Naive B cell (primary cell): ENCODE measurements around the gene CD80. TPM values are rescaled to one million over a fixed set of nuclear protein-coding genes. Genes with fewer than 3 reads are reported as not detected.
A peak's percentile ranks its signal among the peaks of the same experiment; 100 is the strongest.
"Not testable (repeated sequence)": the region's sequence is repeated elsewhere in the genome, so short reads cannot be mapped to it uniquely, and the experiment has no call there.

ENCODE experiments used
- ATAC-seq, 2 donors: fragments of 150-1000 bp; cut with Tn5 transposase; 2 replicates each; pipeline ENCODE4 v1.10.0; 2021; ENCODE audit warnings: low read depth in 2 of 2, mild to moderate bottlenecking in 2 of 2, moderate library complexity in 2 of 2
- DNase-seq: peaks from one replicate; pipeline ENCODE4 v3.0.0; 2022
- H3K27ac Mint-ChIP-seq, 6 donors: one replicate each; pipeline ENCODE4 v1.8.0; 2020 to 2022; ENCODE audit warnings: mild to moderate bottlenecking in 6 of 6, mixed read lengths in 6 of 6, moderate library complexity in 5 of 6, inconsistent platforms in 2 of 6
- H3K27me3 Mint-ChIP-seq, 3 donors: one replicate each; pipeline ENCODE4 v1.8.0; 2021 to 2022; ENCODE audit warnings: mixed read lengths in 3 of 3, mild to moderate bottlenecking in 1 of 3
- H3K36me3 Mint-ChIP-seq, 2 donors: one replicate each; pipeline ENCODE4 v1.8.0; 2020 to 2022; ENCODE audit warnings: mixed read lengths in 2 of 2, inconsistent platforms in 1 of 2, mild to moderate bottlenecking in 1 of 2
- H3K4me1 Mint-ChIP-seq, 3 donors: one replicate each; pipeline ENCODE4 v1.8.0; 2020 to 2022; ENCODE audit warnings: mixed read lengths in 3 of 3, inconsistent platforms in 1 of 3, mild to moderate bottlenecking in 1 of 3, moderate library complexity in 1 of 3
- H3K4me3 Mint-ChIP-seq, 8 donors: one replicate each; pipeline ENCODE4 v1.8.0; 2020 to 2022; ENCODE audit warnings: mild to moderate bottlenecking in 8 of 8, mixed read lengths in 8 of 8, moderate library complexity in 8 of 8, inconsistent platforms in 2 of 8
- H3K9me3 Mint-ChIP-seq, 7 donors: one replicate each; pipeline ENCODE4 v1.8.0; 2020 to 2022; ENCODE audit warnings: mixed read lengths in 7 of 7, mild to moderate bottlenecking in 5 of 7, inconsistent platforms in 2 of 7, moderate library complexity in 1 of 7
- polyA plus RNA-seq, 6 donors: library from polyadenylated mRNA; unstranded; fragments of 300-500 nt; fragmentation: Illumina TruSeq; gene quantifications; one replicate each; pipeline ENCODE4 v1.2.3, GENCODE V29; 2021; ENCODE audit warnings: low read depth in 6 of 6

The CD80 gene
- polyA plus RNA-seq, 6 donors from 2014 or later = 0.60 to 1.1 (median 0.94) TPM; not detected in 1

- Mint-ChIP-seq H3K9me3 (no peaks in the 10 kb centered on the region), H3K4me3 (no peak overlapping the region), H3K27me3 (peaks cover 0 to 18% (median 8%) of the 10 kb centered on the region in 3 donors), H3K36me3 (no peaks in the 10 kb centered on the region), H3K4me1 (peaks cover 0 to 8% (median 0%) of the 10 kb centered on the region in 3 donors), H3K27ac (no peak overlapping the region)
- no peak for DNase-seq
- no peak for ATAC-seq
These were observed 12.3 kb upstream of the CD80 start for GRCh38 chr3:119571688-119572087.

GRCh38 chr3:119571230-119571629, 11.8 kb upstream of the CD80 start:
- peaks cover 0 to 18% (median 8%) of the 10 kb centered on the region in 3 donors for H3K27me3 Mint-ChIP-seq
- H3K27ac Mint-ChIP-seq = no peak overlapping the region
- no peaks in the 10 kb centered on the region for H3K9me3 Mint-ChIP-seq
- no peak for DNase-seq
- no peak for ATAC-seq
- peaks cover 0 to 8% (median 0%) of the 10 kb centered on the region in 3 donors for H3K4me1 Mint-ChIP-seq
- no peak overlapping the region for H3K4me3 Mint-ChIP-seq
- H3K36me3 Mint-ChIP-seq = no peaks in the 10 kb centered on the region

- ATAC-seq (peak; percentile 27 to 33), DNase-seq (no peak)
- Mint-ChIP-seq H3K36me3 (no peaks in the 10 kb centered on the region), H3K4me1 (peaks cover 0 to 8% (median 0%) of the 10 kb centered on the region in 3 donors), H3K4me3 (no peak overlapping the region), H3K27me3 (peaks cover 0 to 18% (median 8%) of the 10 kb centered on the region in 3 donors), H3K27ac (peak overlapping the region in 1 of 6 donors; percentile 26), H3K9me3 (no peaks in the 10 kb centered on the region)
These were observed 10.8 kb upstream of the CD80 start for GRCh38 chr3:119570229-119570628.

- DNase-seq (no peak), ATAC-seq (no peak)
- Mint-ChIP-seq H3K36me3 (no peaks in the 10 kb centered on the region), H3K4me3 (peak overlapping the region in 1 of 8 donors; percentile 5), H3K27me3 (peaks cover 0 to 18% (median 8%) of the 10 kb centered on the region in 3 donors), H3K4me1 (peaks cover 0 to 8% (median 0%) of the 10 kb centered on the region in 3 donors), H3K9me3 (no peaks in the 10 kb centered on the region), H3K27ac (no peak overlapping the region)
These were observed 9.7 kb upstream of the CD80 start for GRCh38 chr3:119569156-119569555.

- DNase-seq, H3K9me3 Mint-ChIP-seq, H3K4me3 Mint-ChIP-seq, H3K36me3 Mint-ChIP-seq, ATAC-seq: not testable (repeated sequence)
- Mint-ChIP-seq H3K27me3 (peaks cover 0 to 11% (median 0%) of the 10 kb centered on the region in 3 donors), H3K27ac (peak overlapping the region in 1 of 6 donors; percentile 98), H3K4me1 (peaks cover 11 to 24% (median 20%) of the 10 kb centered on the region in 3 donors)
These were observed 3.9 kb upstream of the CD80 start for GRCh38 chr3:119563334-119563733.

- H3K36me3 Mint-ChIP-seq = no peaks in the 10 kb centered on the region
- H3K4me1 Mint-ChIP-seq = peaks cover 11 to 25% (median 24%) of the 10 kb centered on the region in 3 donors
- DNase-seq (peak; percentile 74), ATAC-seq (peak; percentile 77 to 81)
- no peaks in the 10 kb centered on the region for H3K9me3 Mint-ChIP-seq
- H3K27me3 Mint-ChIP-seq = peaks cover 0 to 5% (median 0%) of the 10 kb centered on the region in 3 donors
- peak overlapping the region; percentile 0 to 69 (median 45) for H3K4me3 Mint-ChIP-seq
- peak overlapping the region; percentile 94 to 99 (median 98) for H3K27ac Mint-ChIP-seq
These were observed 3.0 kb upstream of the CD80 start for GRCh38 chr3:119562307-119562961.

- H3K27ac Mint-ChIP-seq = peak overlapping the region; percentile 36 to 98 (median 86)
- peaks cover 26 to 47% (median 44%) of the 10 kb centered on the region in 3 donors for H3K4me1 Mint-ChIP-seq
- no peaks in the 10 kb centered on the region for H3K9me3 Mint-ChIP-seq
- no peaks in the 10 kb centered on the region for H3K36me3 Mint-ChIP-seq
- DNase-seq (no peak), ATAC-seq (no peak)
- peak overlapping the region in 3 of 8 donors; percentile 25 to 59 (median 35) for H3K4me3 Mint-ChIP-seq
- H3K27me3 Mint-ChIP-seq = no peaks in the 10 kb centered on the region
These were observed 746 bp upstream of the CD80 start for GRCh38 chr3:119560160-119560559.

GRCh38 chr3:119558626-119559317, 642 bp downstream of the CD80 start:
- Mint-ChIP-seq H3K9me3 (no peaks in the 10 kb centered on the region), H3K27me3 (no peaks in the 10 kb centered on the region), H3K27ac (peak overlapping the region in 5 of 6 donors; percentile 19 to 98 (median 93)), H3K36me3 (no peaks in the 10 kb centered on the region), H3K4me1 (peaks cover 34 to 57% (median 52%) of the 10 kb centered on the region in 3 donors), H3K4me3 (peak overlapping the region in 7 of 8 donors; percentile 29 to 65 (median 51))
- ATAC-seq (no peak), DNase-seq (no peak)

- Mint-ChIP-seq H3K27ac (peak overlapping the region in 3 of 6 donors; percentile 25 to 98 (median 89)), H3K4me1 (peaks cover 34 to 56% (median 51%) of the 10 kb centered on the region in 3 donors), H3K36me3 (no peaks in the 10 kb centered on the region)
These were observed 1.5 kb downstream of the CD80 start for GRCh38 chr3:119557877-119558269.

GRCh38 chr3:119557192-119557876, 2.1 kb downstream of the CD80 start:
- H3K4me1 Mint-ChIP-seq = peaks cover 31 to 51% (median 46%) of the 10 kb centered on the region in 3 donors
- ATAC-seq = no peak
- H3K27me3 Mint-ChIP-seq = no peaks in the 10 kb centered on the region
- no peaks in the 10 kb centered on the region for H3K36me3 Mint-ChIP-seq
- H3K9me3 Mint-ChIP-seq = no peaks in the 10 kb centered on the region
- H3K4me3 Mint-ChIP-seq = peak overlapping the region in 5 of 8 donors; percentile 17 to 75 (median 51)
- H3K27ac Mint-ChIP-seq = peak overlapping the region in 2 of 6 donors; percentile 10 to 98
- DNase-seq = no peak

More at GRCh38 chr3:119557877-119558269, 1.5 kb downstream of the CD80 start:
- ATAC-seq = no peak
- no peaks in the 10 kb centered on the region for H3K9me3 Mint-ChIP-seq
- DNase-seq = no peak
- H3K27me3 Mint-ChIP-seq = no peaks in the 10 kb centered on the region
- H3K4me3 Mint-ChIP-seq = peak overlapping the region in 4 of 8 donors; percentile 43 to 75 (median 49)

- Mint-ChIP-seq H3K4me1 (peaks cover 30 to 49% (median 43%) of the 10 kb centered on the region in 3 donors), H3K4me3 (peak overlapping the region in 5 of 8 donors; percentile 27 to 74 (median 51)), H3K27me3 (no peaks in the 10 kb centered on the region), H3K9me3 (no peaks in the 10 kb centered on the region), H3K27ac (peak overlapping the region in 5 of 6 donors; percentile 43 to 98 (median 95)), H3K36me3 (no peaks in the 10 kb centered on the region)
- ATAC-seq = no peak
- DNase-seq = no peak
These were observed 3.5 kb downstream of the CD80 start for GRCh38 chr3:119555929-119556328.

- peak overlapping the region in 7 of 8 donors; percentile 0 to 74 (median 51) for H3K4me3 Mint-ChIP-seq
- H3K27me3 Mint-ChIP-seq = no peaks in the 10 kb centered on the region
- H3K4me1 Mint-ChIP-seq = peaks cover 29 to 47% (median 45%) of the 10 kb centered on the region in 3 donors
- no peaks in the 10 kb centered on the region for H3K36me3 Mint-ChIP-seq
- DNase-seq (peak; percentile 43), ATAC-seq (peak; percentile 68 to 73)
- H3K27ac Mint-ChIP-seq = peak overlapping the region; percentile 54 to 98 (median 78)
- H3K9me3 Mint-ChIP-seq = no peaks in the 10 kb centered on the region
These were observed 4.1 kb downstream of the CD80 start for GRCh38 chr3:119555309-119555735.

- no peaks in the 10 kb centered on the region for H3K36me3 Mint-ChIP-seq
- H3K4me3 Mint-ChIP-seq = no peak overlapping the region
- peak overlapping the region in 3 of 6 donors; percentile 4 to 49 (median 35) for H3K27ac Mint-ChIP-seq
- peaks cover 23 to 37% (median 31%) of the 10 kb centered on the region in 3 donors for H3K4me1 Mint-ChIP-seq
- ATAC-seq (no peak), DNase-seq (no peak)
- H3K9me3 Mint-ChIP-seq = no peaks in the 10 kb centered on the region
- H3K27me3 Mint-ChIP-seq = no peaks in the 10 kb centered on the region
These were observed 5.5 kb downstream of the CD80 start for GRCh38 chr3:119553823-119554415.
